SHP77 treated with DMSO at 0.1 percent for 48 hours (cell line): ENCODE data around the gene NAP1L3.

ENCODE experiments used
- DNase-seq: peaks from one replicate; lab custom pipeline; 2025; lab: John Stamatoyannopoulos, UW

The NAP1L3 gene, protein sequence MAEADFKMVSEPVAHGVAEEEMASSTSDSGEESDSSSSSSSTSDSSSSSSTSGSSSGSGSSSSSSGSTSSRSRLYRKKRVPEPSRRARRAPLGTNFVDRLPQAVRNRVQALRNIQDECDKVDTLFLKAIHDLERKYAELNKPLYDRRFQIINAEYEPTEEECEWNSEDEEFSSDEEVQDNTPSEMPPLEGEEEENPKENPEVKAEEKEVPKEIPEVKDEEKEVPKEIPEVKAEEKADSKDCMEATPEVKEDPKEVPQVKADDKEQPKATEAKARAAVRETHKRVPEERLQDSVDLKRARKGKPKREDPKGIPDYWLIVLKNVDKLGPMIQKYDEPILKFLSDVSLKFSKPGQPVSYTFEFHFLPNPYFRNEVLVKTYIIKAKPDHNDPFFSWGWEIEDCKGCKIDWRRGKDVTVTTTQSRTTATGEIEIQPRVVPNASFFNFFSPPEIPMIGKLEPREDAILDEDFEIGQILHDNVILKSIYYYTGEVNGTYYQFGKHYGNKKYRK

GRCh38 chrX:93673056-93673868 lies at the start of gene NAP1L3:
TSS of gene NAP1L3 (minus strand) at chrX:93673578. CDS start at chrX:93673304, 274 bp downstream.
- peak; percentile 70 for DNase-seq

DNA sequence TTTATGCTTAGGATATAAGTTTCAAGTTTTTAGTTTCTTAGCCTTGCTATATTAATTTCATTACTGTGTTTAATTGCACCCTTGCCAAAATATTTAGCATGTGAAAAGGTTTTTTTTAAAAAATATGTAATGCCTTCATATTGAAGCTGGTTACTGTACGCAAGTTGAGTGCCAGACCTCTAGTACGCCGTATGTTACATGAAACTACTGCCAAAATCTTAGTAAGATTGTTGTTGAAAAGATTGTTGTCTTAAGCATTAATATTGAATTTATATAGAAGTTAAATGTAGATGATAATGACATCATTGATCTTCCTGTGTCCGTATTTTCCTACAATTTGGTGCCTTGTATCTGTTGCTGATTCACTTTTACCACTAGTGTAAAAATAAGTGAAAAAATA lies 37.7 kb upstream of the NAP1L3 start:
- no peak for DNase-seq

DNA sequence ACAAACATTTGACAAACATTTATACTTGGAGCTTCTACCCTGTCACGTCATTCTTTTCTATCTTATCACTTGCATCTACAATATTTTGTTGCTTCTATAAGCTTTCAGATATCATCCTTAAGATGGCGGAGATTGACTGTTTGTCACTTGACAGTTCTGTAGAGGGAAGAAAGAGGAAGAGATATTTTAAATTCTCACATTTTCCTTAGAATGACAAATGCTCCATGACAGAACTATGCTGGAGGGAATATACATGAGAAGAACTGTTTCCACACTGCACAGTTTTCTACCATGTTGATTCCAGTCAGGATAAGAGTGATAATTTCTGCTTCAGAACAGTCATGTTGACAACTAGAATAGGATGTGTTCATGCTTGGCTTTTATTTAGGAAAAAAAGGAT lies 30.3 kb upstream of the NAP1L3 start:
- no peak for DNase-seq

DNA sequence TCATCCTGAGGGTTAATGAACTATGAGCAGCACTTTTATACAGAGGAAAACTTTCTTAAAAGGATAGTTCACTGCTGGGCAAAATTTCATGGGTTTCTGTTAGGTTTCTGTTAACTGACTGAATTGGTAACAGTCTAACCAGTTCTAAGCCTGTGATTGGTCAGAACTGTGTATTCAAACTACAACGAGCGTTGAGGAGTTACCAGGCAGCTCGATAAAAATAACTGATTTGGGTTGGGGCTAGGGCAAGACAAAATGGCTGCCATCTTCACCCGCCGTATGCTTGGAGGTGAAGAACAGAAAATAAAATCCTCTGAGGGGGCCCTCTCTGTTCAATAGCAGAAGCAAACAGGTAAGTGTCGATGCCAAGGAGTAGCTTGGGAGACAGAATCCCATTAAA lies 22.6 kb upstream of the NAP1L3 start:
- DNase-seq = no peak

GRCh38 chrX:93673869-93674271 lies 492 bp upstream of the NAP1L3 start, which contains the start of gene FAM133A:
TSS of gene FAM133A (plus strand) at chrX:93674206. CDS start at chrX:93709420, 35,214 bp downstream.
- peak; percentile 56 for DNase-seq

DNA sequence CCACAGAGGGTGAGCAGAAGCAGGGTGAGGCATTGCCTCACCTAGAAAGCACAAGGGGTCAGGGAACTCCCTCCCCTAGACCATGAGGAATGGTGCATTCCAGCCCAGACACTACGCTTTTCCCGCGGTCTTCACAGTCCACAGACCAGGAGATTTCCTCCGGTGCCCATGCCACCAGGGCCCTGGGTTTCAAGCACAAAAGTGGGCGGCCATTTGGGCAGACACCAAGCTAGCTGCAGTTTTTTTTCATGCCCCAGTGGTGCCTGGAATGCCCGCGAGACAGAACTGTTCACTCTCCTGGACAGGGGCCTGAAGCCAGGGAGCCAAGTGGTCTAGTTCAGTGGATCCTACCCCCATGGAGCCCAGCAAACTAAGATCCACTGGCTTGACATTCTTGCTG lies 12.8 kb downstream of the NAP1L3 start:
- DNase-seq = no peak

DNA sequence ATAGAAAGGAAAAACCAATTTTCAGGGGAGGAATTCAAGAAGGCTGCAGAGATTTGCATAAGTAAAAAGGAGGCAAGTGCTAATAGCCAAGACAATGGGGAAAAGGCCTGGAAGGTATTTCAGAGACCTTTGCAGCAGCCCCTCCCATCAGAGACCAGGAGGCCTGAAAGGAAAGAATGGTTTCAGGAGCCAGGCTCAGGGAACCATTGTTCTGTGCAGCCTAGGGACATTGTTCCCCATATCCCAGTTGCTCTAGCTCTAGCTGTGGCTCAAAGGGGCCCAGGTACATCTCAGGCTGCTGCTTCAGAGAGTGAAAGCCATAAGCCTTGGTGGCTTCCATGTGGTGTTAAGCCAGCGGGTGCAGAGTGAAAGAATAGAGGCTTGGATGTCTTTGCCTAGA lies 24.0 kb downstream of the NAP1L3 start:
- DNase-seq = no peak

DNA sequence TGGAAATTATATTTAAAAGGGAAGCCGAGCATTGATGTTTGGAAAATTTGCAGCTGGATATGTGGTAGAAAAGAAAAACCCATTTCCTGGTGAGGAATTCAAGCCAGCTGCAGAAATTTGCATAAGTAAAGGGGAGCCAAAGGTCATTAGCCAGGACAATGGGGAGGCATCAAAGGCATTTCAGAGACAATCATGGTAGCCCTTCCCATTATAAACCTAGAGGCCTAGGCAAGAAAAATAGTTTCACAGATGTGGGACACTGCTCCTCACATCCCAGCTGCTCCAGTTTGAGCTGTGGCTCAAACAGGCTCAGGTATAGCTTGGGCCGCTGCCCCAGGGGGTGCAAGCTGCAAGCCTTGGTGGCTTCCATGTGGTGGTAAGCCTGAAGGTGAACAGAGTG lies 35.8 kb downstream of the NAP1L3 start:
- no peak for DNase-seq
